ENCODE data around the gene KCNJ2.

Gene KCNJ2

DNA sequence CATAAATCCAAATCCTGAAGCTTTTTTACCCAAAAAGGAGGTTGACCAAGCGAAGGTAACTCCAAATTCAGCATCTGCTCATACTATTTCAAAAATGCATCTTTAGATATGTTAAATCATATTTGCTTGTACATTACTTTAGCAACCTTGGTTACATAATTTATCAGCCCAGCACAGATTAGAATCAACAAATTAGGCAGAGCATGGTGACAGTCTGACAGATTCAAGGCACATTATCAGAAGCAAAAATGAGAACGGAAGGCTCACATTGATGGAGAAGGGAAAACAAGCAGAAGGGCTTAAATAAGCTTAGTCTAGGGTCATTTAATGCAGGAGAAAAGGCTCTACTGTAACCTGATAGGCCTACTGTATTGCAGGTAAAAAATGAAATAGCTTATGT is 3.9 kb upstream of the KCNJ2 start:
- no peaks in the 10 kb centered on the region for H3K36me3 ChIP-seq (ENCODE audit: low read length)
- no peak overlapping the region for H2AFZ ChIP-seq (ENCODE audit: low read depth, low read length, severe bottlenecking)
- TF ChIP-seq, protein P1, sequence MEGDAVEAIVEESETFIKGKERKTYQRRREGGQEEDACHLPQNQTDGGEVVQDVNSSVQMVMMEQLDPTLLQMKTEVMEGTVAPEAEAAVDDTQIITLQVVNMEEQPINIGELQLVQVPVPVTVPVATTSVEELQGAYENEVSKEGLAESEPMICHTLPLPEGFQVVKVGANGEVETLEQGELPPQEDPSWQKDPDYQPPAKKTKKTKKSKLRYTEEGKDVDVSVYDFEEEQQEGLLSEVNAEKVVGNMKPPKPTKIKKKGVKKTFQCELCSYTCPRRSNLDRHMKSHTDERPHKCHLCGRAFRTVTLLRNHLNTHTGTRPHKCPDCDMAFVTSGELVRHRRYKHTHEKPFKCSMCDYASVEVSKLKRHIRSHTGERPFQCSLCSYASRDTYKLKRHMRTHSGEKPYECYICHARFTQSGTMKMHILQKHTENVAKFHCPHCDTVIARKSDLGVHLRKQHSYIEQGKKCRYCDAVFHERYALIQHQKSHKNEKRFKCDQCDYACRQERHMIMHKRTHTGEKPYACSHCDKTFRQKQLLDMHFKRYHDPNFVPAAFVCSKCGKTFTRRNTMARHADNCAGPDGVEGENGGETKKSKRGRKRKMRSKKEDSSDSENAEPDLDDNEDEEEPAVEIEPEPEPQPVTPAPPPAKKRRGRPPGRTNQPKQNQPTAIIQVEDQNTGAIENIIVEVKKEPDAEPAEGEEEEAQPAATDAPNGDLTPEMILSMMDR (IDR thresholded peaks at IDR 0.05; ENCODE audit: insufficient read depth, low read length, poor library complexity, severe bottlenecking): no peak
- TF ChIP-seq EZH2phosphoT487 (conservative IDR thresholded peaks at IDR 0.05; ENCODE audit: low read length): no peak

DNA sequence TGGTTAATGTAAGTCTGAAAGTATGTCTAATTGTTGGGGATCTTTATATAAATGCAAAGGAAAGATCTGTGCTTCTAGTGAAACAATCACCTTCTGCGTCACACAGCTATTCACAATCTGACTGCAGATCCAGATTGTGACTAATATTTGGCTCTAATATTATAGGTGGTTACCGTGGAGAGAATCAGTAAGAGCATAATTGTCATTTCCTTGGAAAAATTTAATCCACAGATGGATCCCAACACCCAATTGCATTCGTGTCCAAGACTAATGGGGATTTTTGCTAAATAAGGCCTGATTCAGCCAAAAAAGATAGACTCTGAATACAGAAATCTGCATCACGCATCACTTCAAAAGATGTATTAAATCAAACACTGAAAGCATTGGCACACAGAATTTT is 2.7 kb upstream of the KCNJ2 start:
- Histone ChIP-seq H3K9ac (ENCODE audit: low read length) (no peak overlapping the region), H4K20me1 (ENCODE audit: low read depth, low read length) (no peaks in the 10 kb centered on the region), H2AFZ (ENCODE audit: low read depth, low read length, severe bottlenecking) (no peak overlapping the region), H3K4me2 (ENCODE audit: low read depth, low read length, poor library complexity, severe bottlenecking) (no peak overlapping the region), H3F3A (ENCODE audit: insufficient read depth) (no peaks in the 10 kb centered on the region), H3K9me3 (ENCODE audit: insufficient read depth, low read length) (no peaks in the 10 kb centered on the region), H3K36me3 (ENCODE audit: low read length) (no peaks in the 10 kb centered on the region), H3K27me3 (ENCODE audit: low read length) (no peaks in the 10 kb centered on the region), H3K27ac (ENCODE audit: low read depth, low read length) (no peak overlapping the region), H3K79me2 (ENCODE audit: insufficient read depth, low read length) (no peaks in the 10 kb centered on the region), H3K4me3 (ENCODE audit: insufficient read depth, low read length, poor library complexity, severe bottlenecking) (no peak overlapping the region), H3K9me2 (replicated peaks; ENCODE audit: insufficient read depth, low read length) (no peaks in the 10 kb centered on the region)
- TF ChIP-seq EZH2phosphoT487 (conservative IDR thresholded peaks at IDR 0.05; ENCODE audit: low read length): no peak
- TF ChIP-seq, protein P1 (IDR thresholded peaks at IDR 0.05; ENCODE audit: insufficient read depth, low read length, poor library complexity, severe bottlenecking): no peak

More for the DNA sequence above, 3.9 kb upstream of the KCNJ2 start:
- Histone ChIP-seq H3K9ac (ENCODE audit: low read length) (no peak overlapping the region), H3K4me3 (ENCODE audit: insufficient read depth, low read length, poor library complexity, severe bottlenecking) (no peak overlapping the region), H3K9me2 (replicated peaks; ENCODE audit: insufficient read depth, low read length) (no peaks in the 10 kb centered on the region), H4K20me1 (ENCODE audit: low read depth, low read length) (no peaks in the 10 kb centered on the region), H3K4me2 (ENCODE audit: low read depth, low read length, poor library complexity, severe bottlenecking) (no peak overlapping the region), H3K27ac (ENCODE audit: low read depth, low read length) (no peak overlapping the region), H3K9me3 (ENCODE audit: insufficient read depth, low read length) (no peaks in the 10 kb centered on the region), H3K27me3 (ENCODE audit: low read length) (no peaks in the 10 kb centered on the region), H3K79me2 (ENCODE audit: insufficient read depth, low read length) (no peaks in the 10 kb centered on the region), H3F3A (ENCODE audit: insufficient read depth) (no peaks in the 10 kb centered on the region)

DNA sequence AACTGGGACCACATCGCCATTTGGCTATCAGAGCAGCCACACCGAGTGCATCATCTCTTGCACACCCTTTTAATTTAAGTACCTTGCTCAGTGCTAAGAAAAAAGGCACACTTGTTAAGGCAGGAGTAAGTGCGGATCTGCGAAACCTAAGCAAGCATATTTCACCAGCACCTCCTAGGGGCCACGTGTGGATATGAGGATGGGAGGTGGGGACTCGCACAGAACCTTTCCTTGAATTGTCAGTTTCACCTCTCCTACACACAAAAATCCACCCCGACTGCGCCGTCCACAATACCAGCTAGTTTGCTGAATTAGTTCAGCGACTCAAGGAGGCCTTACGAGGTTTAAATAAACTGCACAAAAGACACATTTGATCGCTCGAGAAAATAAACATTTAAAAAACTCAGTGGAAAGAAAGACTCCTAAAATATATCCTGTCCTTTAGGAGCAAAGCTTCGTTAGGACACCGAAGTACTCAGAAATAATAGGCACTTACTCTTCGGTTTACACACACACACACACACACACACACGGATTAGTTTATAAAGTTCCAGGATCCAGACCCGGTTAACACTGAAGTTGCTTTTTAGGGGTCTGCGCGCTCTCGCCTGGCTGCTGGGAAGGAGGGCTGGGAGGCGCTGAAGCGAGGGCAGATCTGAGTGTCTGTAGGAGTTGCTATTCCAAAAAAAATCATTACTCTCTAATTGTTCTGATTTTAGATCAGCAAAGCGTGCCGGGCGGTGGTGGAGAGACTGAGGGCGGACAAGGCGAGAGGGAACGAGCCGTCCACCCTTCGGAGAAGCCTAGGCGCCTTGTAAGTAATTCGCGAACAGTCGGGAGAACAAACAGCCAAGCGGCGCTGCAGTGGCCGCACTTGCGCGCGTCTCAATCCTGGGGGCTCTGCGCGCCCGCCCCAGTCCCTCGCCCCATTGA is 1.0 kb upstream of the KCNJ2 start:
- H3K79me2 ChIP-seq (ENCODE audit: insufficient read depth, low read length): no peaks in the 10 kb centered on the region
- no peak overlapping the region for H3K4me3 ChIP-seq (ENCODE audit: insufficient read depth, low read length, poor library complexity, severe bottlenecking)
- H2AFZ ChIP-seq (ENCODE audit: low read depth, low read length, severe bottlenecking): peak overlapping the region; percentile 35
- H3K9me3 ChIP-seq (ENCODE audit: insufficient read depth, low read length): no peaks in the 10 kb centered on the region
- peak overlapping the region; percentile 65 for H3K4me2 ChIP-seq (ENCODE audit: low read depth, low read length, poor library complexity, severe bottlenecking)
- TF ChIP-seq EZH2phosphoT487 (conservative IDR thresholded peaks at IDR 0.05; ENCODE audit: low read length): no peak
- TF ChIP-seq, protein P1 (IDR thresholded peaks at IDR 0.05; ENCODE audit: insufficient read depth, low read length, poor library complexity, severe bottlenecking): no peak
- H3K27ac ChIP-seq (ENCODE audit: low read depth, low read length): no peak overlapping the region
- no peaks in the 10 kb centered on the region for H3K36me3 ChIP-seq (ENCODE audit: low read length)
- H4K20me1 ChIP-seq (ENCODE audit: low read depth, low read length): no peaks in the 10 kb centered on the region
- H3F3A ChIP-seq (ENCODE audit: insufficient read depth): no peaks in the 10 kb centered on the region
- H3K9me2 ChIP-seq (replicated peaks; ENCODE audit: insufficient read depth, low read length): no peaks in the 10 kb centered on the region
- no peak overlapping the region for H3K9ac ChIP-seq (ENCODE audit: low read length)
- no peaks in the 10 kb centered on the region for H3K27me3 ChIP-seq (ENCODE audit: low read length)

Data from SU-DHL-6 (cell line).